GM19438 (cell line): ENCODE measurements around the gene TMPO.
"Not testable (repeated sequence)": the region's sequence is repeated elsewhere in the genome, so short reads cannot be mapped to it uniquely, and the experiment has no call there.

Experiments
- ATAC-seq: cut with Tn5 transposase; IDR thresholded peaks from one replicate; pipeline ENCODE4 v1.9.1; 2021; ENCODE audit warnings: low read depth; ENCODE audit not compliant: unreplicated experiment

Gene TMPO

DNA sequence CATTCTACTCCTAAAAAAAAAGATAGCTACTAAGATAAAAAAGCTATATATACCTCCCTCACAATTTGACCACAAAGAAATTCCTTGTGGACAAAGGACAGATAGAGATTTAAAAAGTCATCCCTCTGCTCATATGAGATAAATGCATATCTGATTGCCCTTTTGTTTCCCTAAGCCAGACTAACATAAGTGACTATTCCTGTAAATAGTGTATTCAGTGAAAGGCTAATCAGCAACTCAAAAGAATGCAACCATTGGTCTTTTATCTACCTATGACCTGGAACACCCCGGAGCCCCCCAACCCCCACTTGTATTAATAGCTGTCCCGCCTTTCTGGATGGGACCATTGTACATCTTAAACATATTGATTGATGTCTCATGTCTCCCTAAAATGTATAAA is 6.3 kb upstream of the TMPO start:
- ATAC-seq = no peak

DNA sequence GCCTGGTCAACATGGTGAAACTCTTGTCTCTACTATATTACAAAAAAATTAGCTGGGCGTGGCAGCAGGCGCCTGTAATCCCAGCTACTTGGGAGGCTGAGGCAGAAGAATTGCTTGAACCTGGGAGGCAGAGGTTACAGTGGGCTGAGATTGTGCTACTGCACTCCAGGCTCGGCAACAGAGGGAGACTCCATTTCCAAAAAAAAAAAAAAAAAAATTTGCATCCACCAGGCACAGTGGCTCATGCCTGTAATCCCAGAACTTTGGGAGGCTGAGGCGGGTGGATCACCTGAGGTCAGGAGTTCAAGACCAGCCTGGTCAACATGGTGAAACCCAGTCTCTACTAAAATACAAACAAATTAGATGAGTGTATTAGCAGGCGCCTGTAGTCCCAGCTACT is 3.6 kb upstream of the TMPO start:
- ATAC-seq = not testable (repeated sequence)

DNA sequence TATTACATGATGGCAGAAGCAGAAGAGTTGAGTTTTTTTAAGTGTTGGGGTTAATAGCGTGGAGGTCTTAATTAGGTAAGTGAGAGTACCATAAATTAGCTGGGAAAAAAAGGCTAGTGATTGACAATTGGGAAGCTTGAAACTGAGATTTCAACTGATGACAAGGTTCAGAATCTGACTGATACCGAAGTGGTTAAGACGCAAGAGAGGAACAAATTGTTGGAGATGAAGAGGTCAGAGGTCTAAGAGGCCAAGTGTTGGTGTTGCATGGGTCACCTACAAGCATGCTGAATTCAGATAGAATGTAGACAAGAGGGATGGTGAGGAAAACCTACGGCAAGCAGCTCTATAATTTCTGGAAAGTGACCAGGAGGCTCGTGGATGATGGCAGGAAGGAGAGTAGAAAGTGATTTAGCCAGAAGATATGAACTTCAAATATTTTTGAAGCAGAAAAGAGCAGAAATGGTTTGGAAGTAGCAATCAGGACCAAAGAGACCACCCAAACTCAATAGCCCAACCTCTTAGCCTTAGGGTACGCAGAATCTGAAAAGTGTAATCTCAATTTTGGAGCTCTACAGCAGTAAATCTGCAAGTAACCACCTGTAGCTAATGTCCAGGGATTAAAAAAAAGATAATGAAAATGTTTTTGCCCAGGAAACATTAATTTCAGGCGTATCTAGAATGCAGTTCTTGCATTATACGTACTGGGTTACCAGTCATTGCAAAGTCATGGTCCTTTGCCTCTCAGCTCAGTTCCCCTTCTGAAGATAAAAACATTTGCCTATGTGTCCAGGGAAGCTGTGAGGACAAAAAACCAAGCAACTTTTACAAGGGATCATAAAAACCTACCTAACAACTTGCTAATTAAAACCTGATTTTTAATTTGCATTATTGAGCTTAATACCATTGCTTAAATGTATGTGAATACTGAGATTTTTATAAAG is 1.7 kb upstream of the TMPO start:
- ATAC-seq = no peak

DNA sequence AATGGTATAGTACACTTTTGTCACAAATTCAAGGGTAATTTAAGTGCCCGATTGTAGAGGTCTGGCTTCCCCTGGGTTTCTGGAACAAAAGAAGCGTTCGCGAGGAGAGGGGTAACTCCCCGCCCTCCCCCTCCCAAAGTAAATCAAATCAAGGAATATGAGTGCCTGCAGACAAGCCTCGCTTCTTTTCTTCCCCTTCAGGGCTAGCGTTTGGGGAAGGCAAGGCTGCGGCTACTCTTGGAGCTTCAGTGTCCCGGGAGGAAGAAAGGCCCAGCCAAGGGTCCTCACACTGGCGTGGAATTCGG is 456 bp upstream of the TMPO start:
- ATAC-seq = no peak

DNA sequence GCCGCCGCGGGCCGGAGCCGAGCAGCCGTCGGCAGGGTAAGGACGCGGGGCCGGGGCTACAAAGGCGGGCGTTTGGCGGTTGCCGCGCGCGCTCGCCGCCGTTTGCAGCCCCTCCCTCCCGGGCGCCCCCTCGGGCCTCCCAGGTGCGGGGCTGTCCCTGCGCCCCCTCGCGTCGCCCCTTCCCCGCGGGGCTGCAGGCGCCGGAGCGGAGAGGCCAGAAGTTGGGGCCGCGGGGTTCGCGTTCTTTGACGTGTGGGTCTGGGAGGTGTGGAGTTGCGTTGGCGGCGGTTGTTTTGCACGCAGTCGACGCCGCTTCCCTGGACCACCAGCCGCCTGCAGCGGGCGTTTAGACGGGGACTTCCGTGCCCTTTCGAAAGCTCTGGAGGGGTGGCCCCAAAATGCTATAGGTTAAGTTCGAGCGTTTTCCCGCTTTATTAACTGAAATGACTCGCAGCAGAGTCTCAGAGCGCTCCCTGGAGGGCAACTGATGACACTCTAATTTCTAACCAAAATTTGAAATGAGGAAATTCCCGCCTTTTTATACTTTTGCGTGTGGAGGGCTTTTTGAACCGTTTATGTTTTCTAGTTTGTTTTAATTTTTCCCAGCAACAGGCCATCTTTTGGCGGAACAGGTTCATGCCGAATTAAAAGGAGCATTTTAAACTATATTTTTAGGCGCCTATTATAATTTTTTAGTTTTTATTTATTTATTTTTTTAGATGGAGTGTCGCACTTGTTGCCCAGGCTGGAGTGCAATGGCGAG is 902 bp downstream of the TMPO start:
- peak; percentile 44 for ATAC-seq

DNA sequence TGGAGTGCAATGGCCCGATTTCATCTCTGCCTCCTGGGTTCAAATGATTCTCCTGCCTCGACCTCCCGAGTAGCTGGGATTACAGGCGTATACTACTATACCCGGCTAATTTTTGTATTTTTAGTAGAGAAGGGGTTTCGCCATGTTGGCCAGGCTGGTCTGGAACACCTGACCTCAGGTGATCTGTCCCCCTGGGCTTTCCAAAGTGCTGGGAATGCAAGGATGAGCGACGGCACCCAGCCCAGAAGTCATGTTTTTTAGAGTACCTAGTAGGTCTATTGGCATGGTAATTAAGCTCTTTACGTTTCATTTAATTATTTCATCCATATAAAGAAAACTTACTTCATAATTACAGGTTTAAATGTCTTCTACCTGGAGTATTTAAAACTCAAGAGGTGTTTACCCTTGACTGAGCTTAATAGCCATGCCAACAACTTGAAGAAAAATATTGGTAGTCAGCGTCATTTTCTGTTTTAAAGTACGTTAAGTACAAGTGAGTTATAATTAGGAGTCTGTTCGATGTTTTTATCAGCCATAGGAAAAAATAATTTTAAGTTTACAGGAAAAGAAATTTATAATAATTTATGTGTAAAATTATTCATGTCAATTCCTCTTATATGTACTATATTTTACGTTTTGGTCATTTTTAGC is 4.0 kb downstream of the TMPO start:
- no peak for ATAC-seq

DNA sequence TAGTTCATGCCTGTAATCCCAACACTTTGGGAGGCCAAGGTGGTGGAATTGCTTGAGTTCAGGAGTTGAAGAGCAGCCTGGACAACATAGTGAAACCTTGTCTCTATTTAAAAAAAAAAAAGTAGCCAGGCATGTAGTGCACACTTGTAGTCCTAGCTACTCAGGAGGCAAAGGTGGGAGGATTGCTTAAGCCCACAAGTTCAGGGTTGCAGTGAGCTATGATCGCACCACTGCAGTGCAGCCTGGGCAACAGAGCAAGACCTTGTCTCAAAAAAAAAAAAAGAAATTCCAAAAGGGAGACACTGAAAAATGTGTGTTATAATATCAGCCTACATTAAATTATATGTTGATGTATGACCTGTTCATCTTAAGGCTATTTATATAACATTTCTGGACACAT is 14.7 kb downstream of the TMPO start:
- no peak for ATAC-seq

DNA sequence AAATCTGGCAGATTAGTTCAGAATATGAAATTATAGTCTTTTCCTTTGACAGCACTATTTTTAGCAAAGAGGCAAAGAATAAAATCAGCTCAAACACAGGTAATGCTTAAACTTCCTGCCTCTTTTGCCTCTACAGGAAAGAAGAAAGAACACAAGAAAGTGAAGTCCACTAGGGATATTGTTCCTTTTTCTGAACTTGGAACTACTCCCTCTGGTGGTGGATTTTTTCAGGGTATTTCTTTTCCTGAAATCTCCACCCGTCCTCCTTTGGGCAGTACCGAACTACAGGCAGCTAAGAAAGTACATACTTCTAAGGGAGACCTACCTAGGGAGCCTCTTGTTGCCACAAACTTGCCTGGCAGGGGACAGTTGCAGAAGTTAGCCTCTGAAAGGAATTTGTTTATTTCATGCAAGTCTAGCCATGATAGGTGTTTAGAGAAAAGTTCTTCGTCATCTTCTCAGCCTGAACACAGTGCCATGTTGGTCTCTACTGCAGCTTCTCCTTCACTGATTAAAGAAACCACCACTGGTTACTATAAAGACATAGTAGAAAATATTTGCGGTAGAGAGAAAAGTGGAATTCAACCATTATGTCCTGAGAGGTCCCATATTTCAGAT is 17.4 kb downstream of the TMPO start:
- ATAC-seq = no peak

DNA sequence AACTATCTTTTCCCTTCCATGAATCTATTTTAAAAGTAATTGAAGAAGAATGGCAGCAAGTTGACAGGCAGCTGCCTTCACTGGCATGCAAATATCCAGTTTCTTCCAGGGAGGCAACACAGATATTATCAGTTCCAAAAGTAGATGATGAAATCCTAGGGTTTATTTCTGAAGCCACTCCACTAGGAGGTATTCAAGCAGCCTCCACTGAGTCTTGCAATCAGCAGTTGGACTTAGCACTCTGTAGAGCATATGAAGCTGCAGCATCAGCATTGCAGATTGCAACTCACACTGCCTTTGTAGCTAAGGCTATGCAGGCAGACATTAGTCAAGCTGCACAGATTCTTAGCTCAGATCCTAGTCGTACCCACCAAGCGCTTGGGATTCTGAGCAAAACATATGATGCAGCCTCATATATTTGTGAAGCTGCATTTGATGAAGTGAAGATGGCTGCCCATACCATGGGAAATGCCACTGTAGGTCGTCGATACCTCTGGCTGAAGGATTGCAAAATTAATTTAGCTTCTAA is 18.4 kb downstream of the TMPO start:
- ATAC-seq = no peak

DNA sequence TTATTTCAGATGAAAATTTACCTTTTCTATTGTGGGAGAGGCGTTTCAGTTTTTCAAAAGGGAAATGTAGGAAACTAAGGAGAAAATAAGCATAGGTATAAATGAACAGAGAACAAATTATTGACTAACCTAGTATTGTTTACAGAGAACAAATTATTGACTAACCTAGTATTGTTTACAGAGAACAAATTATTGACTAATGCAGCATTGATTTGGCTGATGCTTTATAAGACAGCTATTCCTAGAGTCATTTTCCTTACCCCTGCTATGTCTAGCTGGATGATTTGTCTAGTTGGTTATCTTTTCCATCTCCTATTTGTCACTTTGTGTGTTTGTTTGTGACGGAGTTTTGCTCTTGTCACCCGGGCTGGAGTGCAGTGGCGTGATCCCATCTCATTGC is 22.6 kb downstream of the TMPO start:
- ATAC-seq = no peak

DNA sequence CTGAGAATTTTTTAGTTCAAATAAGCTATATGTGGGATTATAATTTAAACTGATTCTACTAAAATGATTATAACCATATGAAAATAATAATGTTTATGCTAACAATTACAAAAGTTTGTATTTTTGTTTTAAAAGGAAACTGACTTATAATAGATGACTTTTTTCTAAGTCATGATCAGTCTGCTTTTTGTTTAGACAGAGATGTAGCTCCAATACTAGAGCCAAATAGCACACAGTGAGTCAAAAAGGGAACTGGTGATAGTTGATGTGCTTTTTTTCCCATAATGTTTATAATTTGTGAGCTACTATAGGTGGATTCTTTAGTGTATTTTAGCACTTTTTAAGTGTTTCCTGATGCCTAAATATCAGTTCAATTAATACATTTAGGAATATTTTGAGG is 28.3 kb downstream of the TMPO start:
- ATAC-seq = no peak

DNA sequence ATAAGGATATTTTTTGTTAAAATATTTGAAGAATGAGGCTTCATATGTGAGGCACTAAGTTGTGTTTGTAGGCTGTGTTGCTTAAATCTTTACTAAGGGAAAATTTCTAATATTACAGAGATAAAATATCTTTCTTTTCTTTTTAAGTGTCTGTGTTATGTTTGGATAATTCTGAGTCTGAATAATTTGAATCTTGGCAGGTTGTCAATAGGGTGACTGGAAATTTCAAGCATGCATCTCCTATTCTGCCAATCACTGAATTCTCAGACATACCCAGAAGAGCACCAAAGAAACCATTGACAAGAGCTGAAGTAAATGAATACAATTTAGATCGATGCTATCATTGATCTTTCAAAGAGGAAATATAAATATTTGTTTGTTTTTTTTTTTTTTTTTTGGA is 29.4 kb downstream of the TMPO start:
- no peak for ATAC-seq

DNA sequence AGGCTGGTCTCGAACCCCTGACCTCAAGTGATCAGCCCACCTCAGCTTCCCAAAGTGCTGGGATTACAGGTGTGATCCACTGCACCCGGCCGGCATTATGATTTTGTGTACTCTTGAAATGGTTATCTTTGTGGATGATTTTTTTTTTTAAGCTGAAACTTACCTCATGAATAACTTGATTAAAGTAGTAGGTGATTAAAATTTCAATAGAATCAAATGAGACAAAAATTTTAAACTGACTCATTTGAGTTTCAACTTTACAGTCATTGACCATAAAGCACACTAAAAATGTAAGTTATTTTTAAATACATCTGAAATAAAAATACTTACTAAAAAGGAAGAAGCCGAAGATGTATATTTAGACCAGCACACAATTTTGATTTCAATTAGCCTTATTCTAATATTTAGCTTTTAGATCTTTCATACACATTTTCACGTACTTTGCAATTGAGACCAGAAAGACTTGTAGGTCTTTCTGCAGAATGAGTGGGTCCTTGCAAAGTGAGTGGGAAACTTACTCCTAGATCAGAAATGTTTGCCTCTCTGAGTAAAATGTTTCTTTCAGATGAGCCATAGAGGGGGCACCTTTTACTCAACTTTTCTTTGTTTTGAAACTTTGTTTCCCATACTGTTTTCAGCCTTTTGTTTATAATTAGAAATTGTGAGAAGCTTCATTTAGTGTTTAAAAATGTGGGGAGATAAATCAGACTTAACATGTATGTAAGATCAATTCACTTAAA is 34.2 kb downstream of the TMPO start:
- no peak for ATAC-seq

DNA sequence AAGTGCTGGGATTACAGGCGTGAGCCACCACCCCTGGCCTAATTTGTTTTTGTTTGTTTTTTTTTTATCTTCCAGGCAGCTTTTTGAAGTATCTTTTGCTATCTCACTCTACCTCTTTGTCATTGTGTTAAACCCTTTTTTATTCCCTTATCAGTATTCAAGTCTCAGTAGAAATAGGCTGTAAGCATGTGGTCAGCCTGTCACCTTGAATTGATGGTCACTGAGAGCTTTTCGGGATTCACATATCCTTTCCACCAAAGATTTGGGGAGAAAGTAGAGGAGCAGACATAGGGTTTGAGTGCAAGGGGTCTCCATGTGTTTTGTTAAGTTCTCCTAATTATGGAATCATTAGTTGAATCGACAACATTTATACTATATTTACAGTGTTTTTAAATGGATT is 36.4 kb downstream of the TMPO start:
- ATAC-seq = no peak

DNA sequence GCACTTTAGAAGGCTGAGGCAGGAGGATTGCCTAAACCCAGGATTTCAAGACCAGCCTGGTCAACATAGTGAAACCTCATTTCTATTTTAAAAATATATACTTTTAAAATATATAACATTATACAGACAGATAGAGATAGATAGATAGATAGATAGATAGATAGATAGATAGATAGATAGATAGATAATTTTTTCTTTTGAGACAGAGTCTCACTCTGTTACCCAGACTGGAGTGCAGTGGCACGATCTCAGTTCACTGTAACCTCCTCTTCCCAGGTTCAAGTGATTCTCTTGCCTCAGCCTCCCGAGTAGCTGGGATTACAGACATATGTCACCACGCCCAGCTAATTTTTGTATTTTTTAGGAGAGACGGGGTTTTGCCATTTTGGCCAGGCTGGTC is 42.7 kb downstream of the TMPO start:
- not testable (repeated sequence) for ATAC-seq

DNA sequence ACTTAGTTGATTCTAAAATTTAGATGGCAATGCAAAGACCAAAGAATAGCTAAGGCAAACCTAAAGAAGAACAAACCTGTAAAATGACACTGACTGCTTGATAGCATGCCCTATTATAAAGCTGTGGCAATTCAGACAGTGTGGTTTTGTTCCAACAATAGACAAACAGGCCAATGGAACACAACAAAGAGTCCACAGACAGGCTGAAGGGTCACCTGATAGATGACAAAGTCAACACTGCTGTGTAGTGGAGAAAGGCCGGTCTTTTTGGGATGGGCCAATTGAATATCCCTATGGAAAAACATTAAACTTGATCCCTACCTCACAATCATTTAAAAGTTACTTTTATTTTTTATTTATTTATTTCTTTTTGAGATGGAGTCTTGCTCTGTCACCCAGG is 44.3 kb downstream of the TMPO start:
- ATAC-seq = no peak

DNA sequence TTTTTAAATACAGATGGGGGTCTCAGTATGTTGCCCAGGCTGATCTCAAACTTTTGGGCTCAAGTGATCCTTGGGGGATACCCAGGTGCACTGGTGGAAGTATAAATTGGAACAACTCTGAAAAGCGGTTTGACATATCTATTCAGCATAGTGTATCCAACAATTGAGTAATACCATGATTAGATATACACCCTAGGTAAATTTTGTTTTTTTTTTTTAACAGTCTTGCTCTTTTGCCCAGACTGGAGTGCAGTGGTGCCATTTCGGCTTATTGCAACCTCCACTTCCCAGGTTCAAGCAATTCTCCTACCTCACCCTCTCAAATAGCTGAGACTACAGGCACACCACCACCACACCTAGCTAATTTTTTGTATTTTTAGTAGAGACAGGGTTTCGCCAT is 46.5 kb downstream of the TMPO start:
- ATAC-seq = no peak

DNA sequence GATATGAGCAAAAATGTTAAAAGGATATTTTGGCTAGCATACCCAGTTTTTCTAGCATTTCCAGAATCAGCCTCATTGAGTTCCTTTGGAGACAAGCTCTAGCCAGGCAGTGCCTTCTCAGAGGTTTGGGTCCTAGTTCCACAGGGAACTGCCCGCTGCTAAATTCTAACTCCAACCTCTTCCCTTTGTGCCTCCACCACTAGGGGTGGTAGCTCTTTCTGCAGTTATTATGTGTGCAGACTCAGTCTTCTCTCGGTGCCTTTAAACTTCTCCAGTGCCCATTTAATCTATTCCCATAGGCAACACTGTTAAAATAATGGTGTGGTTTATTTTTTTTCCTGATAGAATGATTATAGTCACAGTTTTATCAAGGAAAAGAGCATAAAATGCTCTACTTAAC is 56.6 kb downstream of the TMPO start:
- ATAC-seq = no peak

DNA sequence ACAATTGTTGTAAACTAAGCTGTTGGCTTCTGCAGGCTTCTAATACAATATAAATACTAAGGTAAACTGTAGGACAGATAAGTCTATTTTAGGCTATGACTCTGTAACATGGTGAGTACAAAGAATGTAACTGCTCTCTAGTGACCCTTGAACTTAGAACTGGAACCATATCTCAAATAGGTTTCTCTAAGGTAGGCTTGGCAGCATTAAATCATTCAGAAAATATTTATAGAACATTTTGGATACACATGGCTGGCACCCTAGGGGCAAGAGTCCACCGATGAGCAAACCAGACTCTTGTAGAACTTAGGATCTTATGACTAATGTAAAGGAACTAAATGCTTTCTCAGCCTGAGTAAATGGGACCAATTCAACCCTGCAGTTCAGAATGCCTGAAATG is 58.7 kb downstream of the TMPO start:
- ATAC-seq = no peak

DNA sequence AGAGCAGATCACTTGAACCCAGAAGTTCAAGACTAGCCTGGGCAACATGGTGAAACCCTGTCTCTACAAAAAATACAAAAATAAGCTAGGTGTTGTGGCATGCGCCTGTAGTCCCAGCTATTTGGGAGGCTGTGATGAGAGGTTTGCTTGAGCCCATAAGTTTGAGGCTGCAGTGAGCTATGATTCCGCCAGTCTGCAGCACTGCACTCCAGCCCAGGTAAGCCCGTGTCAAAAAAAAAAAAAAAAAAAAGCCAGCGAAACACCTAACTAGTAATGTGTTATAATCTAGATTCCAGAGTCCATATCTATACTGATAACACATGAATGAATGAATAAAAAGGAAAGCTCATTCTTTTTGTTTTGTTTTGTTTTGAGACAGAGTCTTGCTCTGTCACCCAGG is 59.6 kb downstream of the TMPO start:
- no peak for ATAC-seq
